ENCODE measurements around the gene NPTX2.
"Not testable (repeated sequence)": the region's sequence is repeated elsewhere in the genome, so short reads cannot be mapped to it uniquely, and the experiment has no call there.

NPTX2 gene, protein sequence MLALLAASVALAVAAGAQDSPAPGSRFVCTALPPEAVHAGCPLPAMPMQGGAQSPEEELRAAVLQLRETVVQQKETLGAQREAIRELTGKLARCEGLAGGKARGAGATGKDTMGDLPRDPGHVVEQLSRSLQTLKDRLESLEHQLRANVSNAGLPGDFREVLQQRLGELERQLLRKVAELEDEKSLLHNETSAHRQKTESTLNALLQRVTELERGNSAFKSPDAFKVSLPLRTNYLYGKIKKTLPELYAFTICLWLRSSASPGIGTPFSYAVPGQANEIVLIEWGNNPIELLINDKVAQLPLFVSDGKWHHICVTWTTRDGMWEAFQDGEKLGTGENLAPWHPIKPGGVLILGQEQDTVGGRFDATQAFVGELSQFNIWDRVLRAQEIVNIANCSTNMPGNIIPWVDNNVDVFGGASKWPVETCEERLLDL

GRCh38 chr7:98617051-98617959 is at the start of gene NPTX2:
Gene NPTX2, plus strand, starts transcription at chr7:98617285. Its CDS starts 177 bp downstream, at chr7:98617462.
- no peak for DNase-seq

- no peak for DNase-seq
These were observed 49.1 kb upstream of the NPTX2 start for GRCh38 chr7:98567991-98568390.

DNA sequence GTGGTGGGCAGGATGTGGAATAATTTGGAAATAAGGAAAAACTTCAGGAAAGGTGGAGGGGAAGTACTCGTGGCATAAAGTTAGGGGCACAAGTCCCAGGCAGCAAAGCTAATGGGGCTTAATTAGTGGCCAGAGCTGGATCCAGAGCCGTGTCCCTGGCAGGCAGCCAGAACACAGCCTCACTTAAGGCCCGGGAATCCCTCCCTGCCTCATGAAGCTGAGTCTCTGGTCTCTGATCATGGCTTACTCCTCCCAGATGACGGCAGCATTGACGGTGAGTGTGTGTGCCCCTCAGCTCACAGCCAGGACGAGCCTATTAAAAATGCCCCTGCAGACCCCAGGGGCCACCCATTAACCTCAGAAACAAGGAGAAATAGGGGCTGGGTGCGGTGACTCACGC is 48.2 kb upstream of the NPTX2 start:
- no peak for DNase-seq

DNA sequence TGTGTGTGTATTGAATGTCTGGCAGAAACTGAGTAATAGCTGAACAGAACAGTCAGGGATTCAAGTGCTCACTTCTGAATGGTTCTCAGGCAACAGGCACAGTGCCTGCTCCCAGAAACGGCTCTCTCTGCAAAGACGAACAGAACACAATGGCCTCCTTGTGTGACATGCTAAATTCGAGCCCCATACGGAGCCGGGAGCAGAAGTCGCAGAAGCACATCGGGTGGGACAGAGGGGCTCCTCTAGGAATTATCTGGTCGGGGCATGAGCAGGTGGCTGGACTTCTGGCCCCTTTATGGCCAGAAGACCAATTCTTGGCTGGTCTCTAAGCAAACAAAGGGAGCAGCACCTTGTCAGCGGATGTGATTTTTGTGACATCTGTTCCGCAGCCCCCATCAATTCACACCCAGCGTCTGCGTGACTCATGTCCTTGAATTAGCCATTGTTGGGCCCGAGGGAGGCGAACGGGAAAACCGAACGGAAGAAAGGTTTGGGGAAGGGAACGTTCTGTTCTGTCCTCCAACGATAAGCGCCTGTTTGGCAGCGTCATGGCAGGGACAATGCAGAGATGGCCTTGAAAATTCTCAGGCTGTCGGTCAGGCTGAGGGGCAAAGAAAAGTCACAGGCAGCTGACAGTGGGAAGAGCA is 47.3 kb upstream of the NPTX2 start:
- no peak for DNase-seq

- DNase-seq, result no peak
These were observed 46.1 kb upstream of the NPTX2 start for GRCh38 chr7:98571006-98571405.

DNA sequence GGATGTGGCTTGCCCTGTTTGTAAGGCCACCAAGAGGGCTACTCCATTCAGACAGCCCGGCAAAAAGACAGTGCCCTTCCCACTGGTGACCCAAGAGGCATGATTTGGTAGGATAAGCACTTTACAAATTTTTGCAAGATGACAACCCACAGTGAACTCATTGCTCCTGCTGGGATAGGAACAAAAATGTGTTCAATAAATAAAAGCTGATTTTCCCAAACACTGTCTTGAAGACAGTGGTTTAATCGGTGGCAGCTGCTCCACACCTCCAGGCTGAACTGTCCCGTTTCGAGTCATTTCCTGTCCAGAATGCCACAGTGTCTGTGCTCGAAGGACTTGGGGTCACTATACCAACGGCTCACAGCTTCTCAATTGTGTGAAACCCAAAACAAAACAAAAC is 45.1 kb upstream of the NPTX2 start:
- no peak for DNase-seq

- not testable (repeated sequence) for DNase-seq
These were observed 44.4 kb upstream of the NPTX2 start for GRCh38 chr7:98572716-98573115.

DNA sequence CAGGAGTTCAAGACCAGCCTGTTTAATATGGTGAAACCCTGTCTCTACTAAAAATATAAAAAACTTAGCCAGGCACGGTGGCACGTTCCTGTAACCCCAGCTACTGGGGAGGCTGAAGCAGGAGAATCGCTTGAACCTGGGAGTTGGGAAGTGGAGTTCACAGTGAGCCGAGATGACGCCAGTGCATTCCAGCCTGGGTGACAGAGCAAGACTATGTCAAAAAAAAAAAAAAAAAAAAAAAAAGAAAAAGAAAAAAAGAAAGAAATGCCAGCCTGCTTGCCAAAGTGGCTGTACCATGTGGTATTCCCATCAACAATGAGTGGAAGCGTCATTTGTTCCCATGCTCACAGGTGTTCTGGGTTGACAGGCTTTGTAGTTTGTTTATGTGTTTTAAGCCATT is 43.3 kb upstream of the NPTX2 start:
- no peak for DNase-seq

DNA sequence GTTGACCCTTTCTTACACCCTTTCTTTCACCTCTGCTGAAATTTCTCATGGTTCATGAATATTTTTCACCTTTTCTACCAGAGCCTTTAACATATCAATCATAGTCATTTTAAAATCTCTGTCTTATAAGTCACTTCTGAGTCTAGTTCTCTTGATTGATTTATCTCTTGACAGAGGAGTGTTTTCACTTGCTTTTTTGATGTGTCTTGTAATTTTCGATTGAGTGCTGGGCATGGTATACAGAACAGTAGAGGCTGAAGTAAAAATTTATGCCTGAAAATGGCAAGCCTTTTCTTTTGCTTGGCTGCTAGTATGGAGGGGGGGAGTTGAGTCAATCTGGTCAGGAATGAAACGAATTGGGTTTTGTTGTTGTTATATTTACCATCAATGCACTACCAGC is 41.2 kb upstream of the NPTX2 start:
- DNase-seq, result no peak

DNA sequence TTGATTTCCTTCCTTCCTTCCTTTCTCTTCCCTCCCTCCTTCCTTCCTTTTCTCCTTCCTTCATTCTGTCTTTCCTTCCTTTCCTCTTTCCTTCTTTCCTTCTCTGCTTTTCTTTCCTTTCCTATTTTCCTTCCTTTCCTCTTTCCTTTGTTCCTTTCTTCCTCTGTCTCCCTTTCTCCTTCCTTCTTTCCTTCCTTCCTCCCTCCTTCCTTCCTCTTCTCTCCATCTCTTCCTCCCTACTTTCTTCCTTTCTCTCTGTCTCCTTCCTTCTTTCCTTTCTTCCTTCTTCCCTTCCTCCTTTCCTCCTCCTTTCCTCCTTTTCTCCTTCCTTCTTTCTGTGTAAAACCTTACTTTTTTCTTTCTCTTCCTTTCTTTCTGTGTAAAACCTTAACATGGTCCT is 32.3 kb upstream of the NPTX2 start:
- no peak for DNase-seq

- DNase-seq, result no peak
These were observed 25.2 kb upstream of the NPTX2 start for GRCh38 chr7:98591926-98592325.

- no peak for DNase-seq
These were observed 22.7 kb upstream of the NPTX2 start for GRCh38 chr7:98594348-98594747.

DNA sequence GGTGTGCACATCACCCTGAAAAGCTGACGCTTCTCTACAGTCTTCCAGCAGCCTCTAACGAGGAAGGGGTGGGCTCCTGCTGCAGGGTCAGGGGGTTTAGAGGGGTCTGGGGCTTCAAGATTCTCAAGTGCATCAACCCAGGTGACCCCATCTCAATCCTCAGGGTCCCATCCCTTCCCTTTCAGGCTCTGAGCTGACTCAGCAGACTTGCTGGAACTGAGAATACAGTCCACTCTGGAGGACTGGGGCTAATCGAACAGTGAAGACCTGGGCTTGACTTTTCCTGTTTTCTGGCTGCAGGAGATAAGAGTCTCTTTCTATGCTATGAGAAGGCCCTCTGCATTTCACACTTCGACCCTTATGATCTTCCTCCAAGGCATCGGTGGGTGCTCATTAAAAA is 22.3 kb upstream of the NPTX2 start:
- no peak for DNase-seq

GRCh38 chr7:98598846-98599615 is 18.1 kb upstream of the NPTX2 start:
- DNase-seq, result no peak

- no peak for DNase-seq
These were observed 17.2 kb upstream of the NPTX2 start for GRCh38 chr7:98599886-98600285.

DNA sequence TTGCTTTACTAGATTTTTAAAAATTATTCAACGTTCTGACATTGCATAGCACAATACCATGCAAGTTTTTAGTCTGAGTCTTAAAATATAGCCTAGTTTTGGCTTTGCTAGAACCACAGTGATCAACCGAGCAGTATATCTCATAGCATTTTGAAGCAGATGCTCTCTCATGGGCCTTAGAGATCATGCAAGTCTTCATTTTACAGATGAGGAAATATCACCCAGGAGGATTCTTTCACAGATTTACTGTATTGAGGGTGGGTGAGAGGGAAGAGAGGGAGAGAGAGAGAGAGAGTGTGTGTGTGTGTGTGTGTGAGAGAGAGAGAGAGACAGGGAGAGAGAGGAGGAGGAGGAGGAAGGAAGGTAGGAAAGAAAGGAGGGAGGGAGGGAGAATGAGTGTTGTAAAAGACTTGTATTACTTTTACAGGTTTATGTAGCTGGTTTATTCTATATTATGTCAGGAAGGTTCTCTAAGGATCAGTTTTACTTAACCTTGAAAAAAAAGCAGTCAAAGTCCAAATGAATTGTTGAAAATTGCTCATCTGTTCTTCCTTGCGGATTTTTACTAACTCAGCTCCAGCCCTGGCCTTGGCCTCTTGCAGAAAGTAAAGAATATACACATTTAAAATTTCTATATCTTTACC is 14.2 kb upstream of the NPTX2 start:
- DNase-seq, result no peak

DNA sequence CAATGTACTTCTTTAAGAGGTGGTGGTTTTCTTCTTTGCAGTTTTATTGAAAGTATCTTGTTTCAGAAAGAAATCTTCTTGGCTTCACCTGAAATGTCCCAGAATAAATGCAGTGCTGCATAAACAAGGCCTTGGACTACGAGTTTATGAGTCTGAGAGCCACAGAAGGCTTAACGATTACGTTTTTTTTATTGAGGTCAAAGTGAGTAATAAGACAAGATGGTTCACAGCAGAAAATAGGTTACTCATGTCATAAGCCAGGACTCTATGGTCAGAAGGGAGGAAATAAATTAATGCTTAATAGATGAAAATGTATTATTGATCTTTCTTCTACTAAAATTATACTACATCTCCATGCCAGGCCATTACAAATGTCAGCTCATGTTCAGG is 13.7 kb upstream of the NPTX2 start:
- DNase-seq, result no peak

DNA sequence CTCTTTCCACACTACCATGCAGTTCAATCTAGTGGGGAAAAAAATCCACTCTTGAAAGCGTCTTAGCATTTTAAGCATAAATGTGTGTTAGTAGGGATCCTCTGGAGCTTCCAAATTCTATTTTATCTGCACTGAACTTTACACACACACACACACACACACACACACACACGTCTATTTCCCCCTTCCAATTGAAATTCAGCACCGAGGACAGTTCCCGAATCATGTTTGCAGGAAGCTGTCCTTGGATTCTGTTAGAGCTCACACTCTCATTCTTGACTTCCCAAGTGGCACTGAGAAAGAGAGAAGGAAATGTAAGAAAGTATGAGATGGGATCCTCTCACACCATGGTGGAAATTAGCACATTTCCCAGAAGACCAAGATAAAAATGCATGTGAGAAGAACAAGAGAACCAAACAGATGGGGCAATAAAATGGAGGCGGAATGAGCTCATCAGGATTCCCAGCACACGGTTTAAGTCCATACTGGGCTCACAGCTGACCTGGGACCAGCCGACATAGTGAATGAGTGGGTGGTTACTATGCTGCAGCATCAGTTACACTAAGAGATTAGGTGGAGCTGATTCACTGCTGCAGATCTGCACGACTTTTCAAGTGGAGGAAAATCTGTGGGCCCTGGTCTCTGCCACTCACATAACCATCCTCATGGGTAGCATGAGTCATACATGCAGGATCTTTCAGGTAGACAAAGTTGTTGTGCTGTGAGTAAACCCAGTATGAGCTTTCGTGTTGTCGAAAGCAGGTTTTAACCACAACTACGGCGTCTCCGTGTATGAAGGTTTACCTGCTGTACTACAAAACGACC is 3.3 kb upstream of the NPTX2 start:
- no peak for DNase-seq

DNA sequence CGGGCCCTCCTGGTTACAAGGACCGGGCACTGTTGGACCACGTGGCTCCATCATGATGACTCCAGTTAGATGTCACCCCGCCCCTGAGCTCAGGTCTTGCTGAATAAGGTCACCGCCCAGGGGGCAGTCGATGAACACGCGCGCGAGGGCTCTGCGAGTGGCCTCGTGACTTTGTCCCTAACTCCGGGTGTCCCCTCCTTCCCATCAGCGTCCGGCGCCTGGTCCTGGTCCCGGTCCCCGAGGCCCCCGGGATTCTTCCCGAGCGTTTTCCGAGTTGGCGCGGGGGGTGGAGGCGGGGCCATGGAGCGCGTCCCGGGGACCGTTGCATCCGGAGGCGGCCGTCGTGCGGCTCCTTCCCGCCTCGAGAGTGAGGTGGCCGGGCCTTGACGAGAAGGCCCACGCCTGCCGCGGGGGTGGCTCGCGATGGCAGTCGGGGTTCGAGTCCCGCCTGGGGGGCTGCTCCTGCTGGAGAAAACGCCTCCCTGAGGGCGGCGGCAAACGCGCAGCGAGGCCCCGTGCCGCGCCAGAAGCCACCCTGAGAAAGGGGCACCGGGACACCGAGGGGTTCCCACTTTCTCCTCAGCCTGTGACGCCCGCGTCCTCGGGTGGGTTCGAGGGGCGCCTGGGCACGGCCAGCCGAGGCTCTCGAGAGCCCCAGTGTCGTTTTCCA is 569 bp upstream of the NPTX2 start:
- DNase-seq, result no peak

- DNase-seq, result no peak
These were observed 904 bp downstream of the NPTX2 start for GRCh38 chr7:98617960-98618418.

DNA sequence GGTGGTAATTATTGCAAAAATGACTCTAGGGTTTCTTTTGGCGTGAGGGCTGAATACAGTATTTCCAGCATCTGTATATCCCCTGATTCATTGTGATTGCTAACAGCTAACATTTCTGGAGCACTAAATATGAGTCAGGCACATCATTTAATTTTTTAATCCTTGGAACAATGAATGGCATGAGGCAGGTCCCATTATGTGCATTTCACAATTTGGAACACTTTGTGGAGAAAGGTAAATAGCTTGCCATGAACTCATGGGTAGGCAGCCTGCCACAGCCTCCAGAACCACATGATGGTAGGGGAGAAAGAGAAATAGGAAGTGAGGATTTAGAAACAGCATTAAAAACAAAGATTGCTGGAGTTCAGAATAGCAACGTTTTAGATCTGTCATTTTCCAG is 1.7 kb downstream of the NPTX2 start:
- DNase-seq, result no peak

Data from stimulated activated CD4-positive, alpha-beta T cell treated with anti-CD3 and anti-CD28 coated beads, Interleukin-4, amount 100 ng/mL, for 1 hour (primary cell).